DMS79 treated with DMSO at 0.1 percent for 48 hours (cell line): ENCODE data around the gene CLDN20.

Experiments
- DNase-seq: peaks from one replicate; lab custom pipeline; 2025; lab: John Stamatoyannopoulos, UW

The CLDN20 gene

GRCh38 chr6:155245193-155245592 is 18.6 kb upstream of the CLDN20 start:
- no peak for DNase-seq

- no peak for DNase-seq
Measured at GRCh38 chr6:155245831-155246230, 18.0 kb upstream of the CLDN20 start.

- no peak for DNase-seq
Measured at GRCh38 chr6:155246825-155247224, 17.0 kb upstream of the CLDN20 start.

- DNase-seq: no peak
Measured at GRCh38 chr6:155247618-155248007, 16.2 kb upstream of the CLDN20 start.

- DNase-seq: no peak
Measured at GRCh38 chr6:155248008-155249001, 15.5 kb upstream of the CLDN20 start.

GRCh38 chr6:155250701-155251381 is 13.0 kb upstream of the CLDN20 start:
- no peak for DNase-seq

DNA sequence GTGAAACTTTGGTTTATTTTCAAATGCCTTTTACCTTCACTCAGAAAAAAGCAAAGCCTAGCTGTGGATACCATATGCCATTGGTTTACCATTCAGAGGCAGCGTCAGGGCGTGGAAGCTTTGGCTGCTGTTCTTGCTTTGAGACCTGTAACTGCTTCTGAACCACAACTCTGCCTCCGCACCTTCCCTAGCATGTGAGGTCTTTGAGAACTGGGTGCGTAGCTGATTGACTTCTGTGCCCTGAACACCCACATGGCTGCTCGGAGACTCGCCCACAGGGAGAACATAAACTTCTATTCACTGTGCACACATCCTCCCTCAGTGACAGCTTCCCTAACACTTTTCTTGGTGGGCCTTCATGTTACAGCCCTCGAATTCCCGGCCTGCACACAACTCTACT is 11.2 kb upstream of the CLDN20 start:
- no peak for DNase-seq

DNA sequence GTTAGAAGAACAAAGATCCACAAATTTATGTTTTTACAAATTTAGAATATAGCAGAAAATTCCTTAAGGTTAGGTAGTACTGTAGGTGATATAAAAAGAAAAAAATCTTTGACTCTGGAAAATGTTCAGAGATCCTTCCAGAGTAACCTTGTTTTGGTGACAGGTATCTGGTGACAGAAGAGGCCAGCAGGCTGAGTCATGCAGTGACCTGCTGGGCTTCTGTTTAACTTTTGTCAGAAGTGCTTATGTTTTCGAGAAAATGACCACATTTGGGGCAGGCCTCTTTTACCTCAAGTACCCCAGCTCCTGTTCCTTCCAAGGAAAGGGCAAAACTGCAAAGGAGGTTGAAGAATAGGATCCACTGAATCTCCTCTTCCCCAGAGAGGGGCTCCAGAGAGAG is 10.5 kb upstream of the CLDN20 start:
- DNase-seq: no peak

GRCh38 chr6:155254139-155254538 is 9.7 kb upstream of the CLDN20 start:
- no peak for DNase-seq

DNA sequence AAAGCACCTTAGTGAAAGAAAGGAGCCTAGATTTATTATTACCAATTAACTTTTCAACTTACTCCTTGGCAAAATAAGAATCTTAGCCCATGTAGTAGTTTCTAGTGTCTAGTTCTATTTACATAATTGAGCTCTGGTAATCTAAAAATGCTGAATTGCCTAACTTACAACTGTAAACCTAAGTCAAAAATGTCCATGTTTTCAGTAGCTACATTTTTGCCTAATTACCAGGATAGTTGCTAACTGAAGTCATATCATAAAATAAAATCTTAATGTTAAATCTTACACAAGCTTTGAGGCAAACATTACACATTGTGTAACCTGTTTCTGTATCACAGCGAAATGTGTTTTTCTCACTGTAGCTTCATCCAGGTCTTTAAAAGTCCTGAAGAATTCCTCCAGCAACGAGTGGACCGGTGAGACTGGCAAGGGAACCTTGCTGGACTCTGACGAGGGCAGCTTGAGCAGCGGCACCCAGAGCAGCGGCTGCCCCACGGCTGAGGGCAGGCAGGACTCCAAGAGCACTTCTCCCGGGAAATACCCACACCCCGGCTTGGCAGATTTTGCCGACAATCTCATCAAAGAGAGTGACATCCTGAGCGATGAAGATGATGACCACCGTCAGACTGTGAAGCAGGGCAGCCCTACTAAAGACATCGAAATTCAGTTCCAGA is 7.6 kb upstream of the CLDN20 start:
- DNase-seq: no peak

GRCh38 chr6:155257796-155258195 is 6.0 kb upstream of the CLDN20 start:
- DNase-seq: no peak

DNA sequence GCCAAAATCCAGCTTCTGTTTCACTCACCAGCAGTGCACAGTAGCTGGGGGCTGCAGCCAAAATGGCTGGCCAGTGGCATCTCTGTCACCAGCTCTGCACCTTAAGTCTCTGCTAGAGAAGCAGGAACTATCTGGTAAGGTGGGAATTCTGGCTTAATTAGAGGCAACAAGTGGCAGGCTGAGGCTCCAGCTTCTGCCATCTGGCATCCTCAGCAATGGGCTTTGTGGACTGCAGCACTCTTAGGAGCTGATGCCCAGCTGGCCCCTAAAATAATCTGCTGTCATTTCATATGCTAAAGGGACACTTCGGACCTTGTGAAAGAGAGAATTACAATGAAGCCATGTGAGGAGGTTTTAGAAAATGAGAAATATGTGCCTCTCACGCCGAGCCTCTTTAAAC is 4.6 kb upstream of the CLDN20 start:
- DNase-seq: no peak

DNA sequence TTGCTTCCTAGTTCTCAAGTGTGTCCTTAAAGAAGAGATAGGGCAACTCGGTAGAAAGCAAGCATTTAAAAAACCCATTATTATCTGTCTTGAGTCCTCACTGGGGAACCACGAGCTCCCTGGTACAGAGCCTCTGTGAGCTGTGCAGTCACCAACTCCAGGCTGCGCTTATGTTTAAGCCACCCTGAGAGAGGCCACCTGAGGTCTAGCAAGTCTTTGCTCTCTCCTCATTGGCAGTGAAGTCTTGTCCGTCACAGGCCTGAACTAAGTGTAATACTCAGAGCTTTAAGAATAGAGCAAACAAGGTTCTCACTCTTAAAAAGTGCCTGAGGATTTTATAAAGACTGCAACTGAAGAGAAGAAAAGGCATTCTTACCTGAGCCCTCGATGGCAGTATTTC is 3.9 kb upstream of the CLDN20 start:
- DNase-seq: no peak

GRCh38 chr6:155260686-155261085 is 3.1 kb upstream of the CLDN20 start:
- DNase-seq: no peak

- no peak for DNase-seq
Measured at GRCh38 chr6:155261111-155261900, 2.5 kb upstream of the CLDN20 start.

DNA sequence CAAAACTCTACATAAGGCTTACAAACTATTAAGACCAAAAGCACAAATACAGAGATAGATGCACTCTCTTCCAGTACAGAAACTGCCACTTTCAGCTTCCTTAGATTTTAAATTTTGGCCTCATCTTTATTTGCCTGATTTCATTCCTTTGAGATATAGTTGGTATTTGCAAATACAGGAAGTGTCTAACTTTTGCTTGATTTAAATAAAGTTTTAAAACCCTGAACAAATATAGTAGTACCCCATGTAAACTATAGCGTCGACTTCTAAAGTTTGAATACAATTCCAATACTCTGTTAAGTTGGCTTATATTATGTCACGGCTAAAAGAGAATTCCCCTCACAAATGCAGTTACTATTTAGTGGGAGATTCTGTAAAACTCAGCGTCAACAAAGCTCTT is 1.2 kb upstream of the CLDN20 start:
- DNase-seq: no peak

- DNase-seq: no peak
Measured at GRCh38 chr6:155264693-155265320, 994 bp downstream of the CLDN20 start.

DNA sequence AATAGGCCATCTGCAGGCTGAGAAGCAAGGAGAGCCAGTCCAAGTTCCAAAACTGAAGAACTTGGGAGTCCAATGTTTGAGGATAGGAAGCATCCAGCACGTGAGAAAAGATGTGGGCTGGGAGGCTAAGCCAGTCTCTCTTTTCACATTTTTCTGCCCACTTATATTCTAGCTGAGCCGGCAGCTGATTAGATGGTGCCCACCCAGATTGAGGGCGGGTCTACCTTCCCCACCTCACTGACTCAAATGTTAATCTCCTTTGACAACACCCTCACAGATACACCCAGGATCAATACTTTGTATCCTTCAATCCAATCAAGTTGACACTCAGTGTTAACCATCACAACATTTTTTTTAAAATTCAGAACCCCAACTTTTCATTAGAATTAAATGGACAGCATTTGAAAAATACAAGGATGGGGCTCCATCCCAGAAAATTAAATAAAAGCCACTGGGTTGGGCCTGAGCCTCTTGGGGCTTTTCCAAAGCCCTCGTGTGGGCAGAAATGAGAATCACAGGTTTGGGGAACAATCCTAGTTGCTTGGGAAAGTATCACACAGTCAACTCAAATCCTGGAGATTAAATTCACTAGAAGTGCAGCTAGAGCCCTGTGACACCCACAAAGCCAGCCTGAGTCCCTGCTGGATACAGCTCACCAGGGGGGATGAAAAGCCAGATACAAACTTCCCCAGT is 2.2 kb downstream of the CLDN20 start:
- no peak for DNase-seq

DNA sequence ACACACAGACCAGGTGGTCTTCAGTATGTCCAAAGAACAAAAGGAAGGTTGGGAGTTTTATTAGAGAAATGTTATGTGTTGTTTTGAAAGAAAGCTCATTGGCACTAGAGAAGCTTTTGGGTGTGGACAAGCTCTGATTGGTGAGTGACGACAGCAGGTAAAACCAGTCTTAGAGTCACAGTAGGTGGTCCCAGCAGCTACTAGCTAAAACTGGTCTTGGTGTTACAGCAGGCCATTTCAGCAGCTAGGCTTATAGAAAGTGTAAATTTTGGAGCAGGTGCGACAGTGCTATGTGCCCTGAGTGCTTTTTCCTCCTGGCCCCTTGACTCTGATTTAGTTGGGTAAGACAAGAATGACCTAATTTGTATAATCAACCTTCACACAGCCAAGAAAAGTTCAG is 3.6 kb downstream of the CLDN20 start:
- DNase-seq: no peak

DNA sequence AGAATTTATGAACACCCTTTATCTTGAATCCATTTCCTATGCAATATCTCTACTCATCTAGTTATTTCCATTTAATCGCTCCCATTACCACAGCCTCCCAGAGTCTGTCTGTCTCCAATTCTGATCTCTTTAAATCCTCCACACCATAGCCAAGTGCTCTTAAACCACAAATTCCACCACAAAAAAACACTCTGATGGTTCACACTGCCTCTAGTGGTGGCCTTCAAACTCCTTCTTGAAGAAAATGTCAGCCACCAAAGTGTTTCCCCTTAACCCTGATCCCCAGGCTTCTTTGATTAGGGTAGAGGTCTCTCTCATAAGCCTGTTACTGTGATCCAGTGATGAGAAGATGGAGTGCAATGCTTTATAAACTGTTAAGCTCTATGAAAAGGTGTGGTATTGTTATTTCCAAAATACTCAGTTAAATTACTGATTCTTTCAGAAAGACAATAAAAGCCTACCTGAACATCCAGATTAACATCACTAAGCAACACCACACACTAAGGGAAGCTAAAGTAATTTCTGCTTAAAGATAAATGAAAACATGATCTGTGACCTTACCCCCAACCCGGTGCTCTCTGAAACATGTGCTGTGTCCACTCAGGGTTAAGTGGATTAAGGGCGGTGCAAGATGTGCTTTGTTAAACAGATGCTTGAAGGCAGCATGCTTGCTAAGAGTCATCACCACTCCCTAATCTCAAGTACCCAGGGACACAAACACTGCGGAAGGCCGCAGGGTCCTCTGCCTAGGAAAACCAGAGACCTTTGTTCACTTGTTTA is 4.5 kb downstream of the CLDN20 start:
- peak; percentile 23 for DNase-seq
